CD4-positive, alpha-beta T cell (primary cell): ENCODE measurements around the gene PRDM12. TPM values are rescaled to one million over a fixed set of nuclear protein-coding genes. Genes with fewer than 3 reads are reported as not detected.

ENCODE experiments used
- ATAC-seq: fragments of 200-7000 bp; cut with Tn5 transposase; one replicate; pipeline ENCODE4 v1.10.0; 2022; ENCODE audit warnings: mild to moderate bottlenecking; ENCODE audit not compliant: poor library complexity
- CTCF ChIA-PET: fragments of 350-600 bp; sonication (Branson Sonifier 250); formaldehyde crosslinking; loops from one replicate; lab custom pipeline; 2021; ENCODE audit warnings: antibody characterized with exemption, inconsistent platforms; lab: Charles Lee
- POLR2A ChIA-PET: fragments of 350-600 bp; sonication (Branson Sonifier 250); formaldehyde crosslinking; loops from one replicate; lab custom pipeline; 2021; ENCODE audit warnings: antibody characterized with exemption, inconsistent platforms; lab: Charles Lee
- DNase-seq, 14 experiments: peaks; one replicate each; pipeline ENCODE4 v3.0.0-alpha.2; 2013 to 2020; ENCODE audit warnings: mixed read lengths in 2 of 14
- H3K27ac ChIP-seq, 2 donors: one replicate each; pipeline versions ENCODE4 v1.5.1 to v1.7.0; 2013; ENCODE audit warnings: low read length in 2 of 2, low read depth in 1 of 2, mild to moderate bottlenecking in 1 of 2
- H3K27me3 ChIP-seq, 2 experiments: 1 replicate in 1 of 2; 2 replicates in 1 of 2; pipeline versions ENCODE4 v1.6.1 to v1.7.0; 2013; ENCODE audit warnings: low read length in 2 of 2, control low read depth in 1 of 2, mild to moderate bottlenecking in 1 of 2, moderate library complexity in 1 of 2; ENCODE audit not compliant: insufficient read depth in 2 of 2, control insufficient read depth in 1 of 2
- H3K36me3 ChIP-seq: one replicate; pipeline ENCODE4 v1.6.1; 2013; ENCODE audit warnings: low read length, control low read depth; ENCODE audit not compliant: insufficient read depth
- H3K4me1 ChIP-seq: one replicate; pipeline ENCODE4 v1.6.1; 2013; ENCODE audit warnings: low read length, control low read depth; ENCODE audit not compliant: insufficient read depth
- H3K4me3 ChIP-seq: one replicate; pipeline ENCODE4 v1.5.1; 2013; ENCODE audit warnings: mild to moderate bottlenecking, low read length, moderate library complexity
- H3K9me3 ChIP-seq, 2 experiments: 1 replicate in 1 of 2; 2 replicates in 1 of 2; pipeline versions ENCODE4 v1.6.1 to v1.7.0; 2013; ENCODE audit warnings: low read length in 2 of 2, mild to moderate bottlenecking in 2 of 2, control low read depth in 1 of 2, moderate library complexity in 1 of 2; ENCODE audit not compliant: control insufficient read depth in 1 of 2, insufficient read depth in 1 of 2
- H3K27ac Mint-ChIP-seq: one replicate; pipeline ENCODE4 v1.8.0; 2020; ENCODE audit warnings: mixed read lengths
- H3K27me3 Mint-ChIP-seq: one replicate; pipeline ENCODE4 v1.8.0; 2021; ENCODE audit warnings: mixed read lengths
- H3K36me3 Mint-ChIP-seq: one replicate; pipeline ENCODE4 v1.8.0; 2021; ENCODE audit warnings: low read depth, mixed read lengths
- H3K4me1 Mint-ChIP-seq: one replicate; pipeline ENCODE4 v1.8.0; 2021; ENCODE audit warnings: low read depth, mixed read lengths
- H3K4me3 Mint-ChIP-seq: one replicate; pipeline ENCODE4 v1.8.0; 2020; ENCODE audit warnings: mild to moderate bottlenecking, mixed read lengths
- H3K9me3 Mint-ChIP-seq: one replicate; pipeline ENCODE4 v1.8.0; 2020; ENCODE audit warnings: mixed read lengths
- intact Hi-C, 2 experiments: fragments of 100-400 bp; cut with DNase I in 1 of 2; cut with micrococcal nuclease in 1 of 2; formaldehyde crosslinking; loops; one replicate each; pipeline versions ENCODE4 v1.15.1 to v1.9.0; 2023 to 2025; cut with DNase I, micrococcal nuclease
- polyA plus RNA-seq, 2 donors: library from polyadenylated mRNA; unstranded; fragments of 120-200 nt; gene quantifications; one replicate each; pipeline ENCODE4 v1.2.1, GENCODE V29; 2013
- total RNA-seq, 174 experiments: library from RNA in 2 of 174; stranded (reverse) in 2 of 174; gene quantifications; one replicate each; pipeline ENCODE4 v1.2.3 and lab custom pipeline; 2021 to 2026
- TF ChIP-seq, protein P1 (sequence below): fragments of 200-600 bp; IDR thresholded peaks from one replicate; pipeline ENCODE4 v1.8.0; 2022; ENCODE audit warnings: antibody characterized with exemption, mild to moderate bottlenecking

Gene PRDM12
- total RNA-seq, result under 1 TPM in 1 of 2 experiments, not detected in 1; 0.14 TPM
- polyA plus RNA-seq (2013, experiment 1 of 2), result 0.09 TPM
- 0.04 TPM for polyA plus RNA-seq (2013, experiment 2 of 2)
- 0 to 0.37 (median 0.06) reads per million in 172 experiments for total RNA-seq (lab: John Stamatoyannopoulos, UW)

DNA sequence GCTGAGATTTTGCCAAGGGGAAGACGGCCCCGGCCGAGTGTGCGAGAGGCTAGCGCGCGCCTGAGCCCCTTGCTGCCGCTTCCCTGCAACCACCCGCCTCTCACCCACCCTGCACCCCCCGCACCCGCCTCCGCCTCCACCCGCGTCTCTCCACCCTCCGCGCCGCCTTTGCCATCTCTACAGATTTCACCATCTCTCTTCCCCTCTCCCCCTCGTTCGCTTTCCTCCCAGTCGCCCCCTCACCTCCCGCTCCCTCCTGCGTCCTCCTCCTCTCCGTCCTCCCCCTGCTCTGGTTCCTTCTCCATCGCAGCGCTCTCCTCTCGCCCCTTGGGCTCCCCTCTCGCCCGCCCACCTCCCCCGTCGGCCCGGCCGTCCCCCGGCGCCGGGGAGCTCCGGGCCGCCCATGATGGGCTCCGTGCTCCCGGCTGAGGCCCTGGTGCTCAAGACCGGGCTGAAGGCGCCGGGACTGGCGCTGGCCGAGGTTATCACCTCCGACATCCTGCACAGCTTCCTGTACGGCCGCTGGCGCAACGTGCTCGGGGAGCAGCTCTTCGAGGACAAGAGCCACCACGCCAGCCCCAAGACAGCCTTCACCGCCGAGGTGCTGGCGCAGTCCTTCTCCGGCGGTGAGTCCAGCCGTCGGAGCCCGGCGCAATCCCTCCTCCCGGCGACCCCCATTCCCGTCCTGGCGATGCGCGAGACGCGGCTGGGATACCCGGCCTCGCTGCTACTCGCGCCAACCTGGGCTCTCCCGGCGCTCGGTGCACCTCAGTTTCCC lies at the start of gene PRDM12:
Gene PRDM12, plus strand, starts transcription at position 344 of the 778 bp plus-strand sequence. Its CDS starts 60 bp downstream, at position 404.
- no peaks in the 10 kb centered on the region for H3K36me3 ChIP-seq
- no peak within 1 kb of the TSS for H3K4me3 ChIP-seq
- POLR2A ChIA-PET, result no interaction called here
- peaks cover 59% of the 10 kb centered on the region for H3K4me1 ChIP-seq
- peak in 1 of 14 experiments; percentile 9 for DNase-seq
- ATAC-seq, result no peak
- intact Hi-C loops, result no loop called here
- Mint-ChIP-seq H3K27ac (no peak within 1 kb of the TSS), H3K27me3 (peaks cover 57% of the 10 kb centered on the region), H3K4me1 (peaks cover 14% of the 10 kb centered on the region), H3K36me3 (no peaks in the 10 kb centered on the region), H3K9me3 (no peaks in the 10 kb centered on the region), H3K4me3 (peak within 1 kb of the TSS; percentile 61)
- no peak within 1 kb of the TSS for H3K27ac ChIP-seq
- peaks cover 63 to 79% of the 10 kb centered on the region in 2 experiments for H3K27me3 ChIP-seq
- TF ChIP-seq, protein P1, sequence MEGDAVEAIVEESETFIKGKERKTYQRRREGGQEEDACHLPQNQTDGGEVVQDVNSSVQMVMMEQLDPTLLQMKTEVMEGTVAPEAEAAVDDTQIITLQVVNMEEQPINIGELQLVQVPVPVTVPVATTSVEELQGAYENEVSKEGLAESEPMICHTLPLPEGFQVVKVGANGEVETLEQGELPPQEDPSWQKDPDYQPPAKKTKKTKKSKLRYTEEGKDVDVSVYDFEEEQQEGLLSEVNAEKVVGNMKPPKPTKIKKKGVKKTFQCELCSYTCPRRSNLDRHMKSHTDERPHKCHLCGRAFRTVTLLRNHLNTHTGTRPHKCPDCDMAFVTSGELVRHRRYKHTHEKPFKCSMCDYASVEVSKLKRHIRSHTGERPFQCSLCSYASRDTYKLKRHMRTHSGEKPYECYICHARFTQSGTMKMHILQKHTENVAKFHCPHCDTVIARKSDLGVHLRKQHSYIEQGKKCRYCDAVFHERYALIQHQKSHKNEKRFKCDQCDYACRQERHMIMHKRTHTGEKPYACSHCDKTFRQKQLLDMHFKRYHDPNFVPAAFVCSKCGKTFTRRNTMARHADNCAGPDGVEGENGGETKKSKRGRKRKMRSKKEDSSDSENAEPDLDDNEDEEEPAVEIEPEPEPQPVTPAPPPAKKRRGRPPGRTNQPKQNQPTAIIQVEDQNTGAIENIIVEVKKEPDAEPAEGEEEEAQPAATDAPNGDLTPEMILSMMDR, result no peak
- CTCF ChIA-PET, result no interaction called here
- H3K9me3 ChIP-seq, result peaks cover 0 to 47% of the 10 kb centered on the region in 2 experiments

DNA sequence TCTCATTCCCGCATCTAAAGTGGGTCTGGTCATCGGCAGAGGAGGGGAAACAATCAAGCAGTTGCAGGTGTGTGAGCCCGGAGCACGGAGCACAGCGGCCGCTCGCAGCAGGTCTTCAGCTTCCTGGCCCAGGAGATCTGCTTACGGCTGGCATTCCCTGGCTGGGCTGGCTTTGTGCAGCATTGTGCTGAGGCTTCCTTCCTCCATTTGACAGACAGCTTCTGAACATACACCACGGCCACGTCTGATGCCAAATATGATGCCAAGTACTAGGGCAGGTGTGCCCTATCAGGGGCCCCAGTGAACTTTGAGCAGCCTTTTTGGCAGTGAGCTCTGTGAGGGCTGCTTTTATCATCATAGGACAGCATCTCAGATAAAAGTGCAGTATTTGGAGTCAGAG lies 47.9 kb upstream of the PRDM12 start:
- Mint-ChIP-seq H3K36me3 (peaks cover 96% of the 10 kb centered on the region), H3K4me1 (no peaks in the 10 kb centered on the region), H3K27ac (no peak overlapping the region), H3K4me3 (no peak overlapping the region), H3K9me3 (no peaks in the 10 kb centered on the region), H3K27me3 (no peaks in the 10 kb centered on the region)
- TF ChIP-seq, protein P1, result no peak
- no peaks in the 10 kb centered on the region for H3K4me1 ChIP-seq
- ChIA-PET CTCF (no interaction called here), POLR2A (no interaction called here)
- no peaks in the 10 kb centered on the region for H3K27me3 ChIP-seq
- DNase-seq, result no peak
- no peak for ATAC-seq
- H3K9me3 ChIP-seq, result no peaks in the 10 kb centered on the region
- no peak overlapping the region for H3K4me3 ChIP-seq
- intact Hi-C loops, result no loop called here
- H3K27ac ChIP-seq, result no peak overlapping the region
- H3K36me3 ChIP-seq, result peaks cover 92% of the 10 kb centered on the region

DNA sequence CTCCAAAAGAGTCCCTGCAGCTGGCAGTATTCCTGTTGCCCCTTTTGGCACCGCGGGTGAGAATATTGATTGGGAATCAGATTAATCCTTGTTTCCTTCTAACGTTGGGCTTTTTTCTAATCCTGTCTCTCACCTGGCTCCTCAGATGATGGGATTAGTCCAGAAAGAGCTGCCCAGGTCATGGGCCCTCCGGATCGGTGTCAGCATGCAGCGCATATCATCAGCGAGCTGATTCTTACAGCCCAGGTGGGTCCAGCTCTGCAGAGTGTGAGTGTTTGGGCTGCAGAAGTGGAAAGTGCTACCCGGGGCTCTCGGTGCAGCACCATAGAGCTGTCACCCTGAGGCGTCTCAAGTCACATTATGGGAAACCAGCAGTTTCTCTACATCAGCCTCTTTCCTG lies 40.9 kb upstream of the PRDM12 start:
- CTCF ChIA-PET, result no interaction called here
- Mint-ChIP-seq H3K27me3 (no peaks in the 10 kb centered on the region), H3K27ac (no peak overlapping the region), H3K4me3 (no peak overlapping the region), H3K4me1 (no peaks in the 10 kb centered on the region), H3K36me3 (peaks cover 90% of the 10 kb centered on the region), H3K9me3 (no peaks in the 10 kb centered on the region)
- no peaks in the 10 kb centered on the region for H3K9me3 ChIP-seq
- H3K27me3 ChIP-seq, result no peaks in the 10 kb centered on the region
- H3K4me3 ChIP-seq, result no peak overlapping the region
- no peaks in the 10 kb centered on the region for H3K4me1 ChIP-seq
- intact Hi-C loops, result no loop called here
- no peak overlapping the region for H3K27ac ChIP-seq
- TF ChIP-seq, protein P1, result no peak
- ATAC-seq (no peak), DNase-seq (no peak)
- POLR2A ChIA-PET, result no interaction called here
- H3K36me3 ChIP-seq, result peaks cover 86% of the 10 kb centered on the region
